Prostate gland (tissue), 2 donors: Measurements from ENCODE around the gene NOXA1.

Experiments used
- POLR2A ChIP-seq: fragments of 450-650 bp; IDR thresholded peaks from one replicate; pipeline ENCODE4 v1.6.1; 2016; ENCODE audit warnings: antibody characterized with exemption, mild to moderate bottlenecking
- TF ChIP-seq, protein P1 (sequence below), 4 experiments: fragments of 200-600 bp in 2 of 4; fragments of 450-650 bp in 2 of 4; sonication (generic) in 2 of 4; IDR thresholded peaks; 1 replicate in 3 of 4; 2 replicates in 1 of 4; pipeline ENCODE4 v1.5.1; 2016 to 2019; ENCODE audit warnings: antibody characterized with exemption in 4 of 4, mild to moderate bottlenecking in 2 of 4, moderate library complexity in 2 of 4

DNA sequence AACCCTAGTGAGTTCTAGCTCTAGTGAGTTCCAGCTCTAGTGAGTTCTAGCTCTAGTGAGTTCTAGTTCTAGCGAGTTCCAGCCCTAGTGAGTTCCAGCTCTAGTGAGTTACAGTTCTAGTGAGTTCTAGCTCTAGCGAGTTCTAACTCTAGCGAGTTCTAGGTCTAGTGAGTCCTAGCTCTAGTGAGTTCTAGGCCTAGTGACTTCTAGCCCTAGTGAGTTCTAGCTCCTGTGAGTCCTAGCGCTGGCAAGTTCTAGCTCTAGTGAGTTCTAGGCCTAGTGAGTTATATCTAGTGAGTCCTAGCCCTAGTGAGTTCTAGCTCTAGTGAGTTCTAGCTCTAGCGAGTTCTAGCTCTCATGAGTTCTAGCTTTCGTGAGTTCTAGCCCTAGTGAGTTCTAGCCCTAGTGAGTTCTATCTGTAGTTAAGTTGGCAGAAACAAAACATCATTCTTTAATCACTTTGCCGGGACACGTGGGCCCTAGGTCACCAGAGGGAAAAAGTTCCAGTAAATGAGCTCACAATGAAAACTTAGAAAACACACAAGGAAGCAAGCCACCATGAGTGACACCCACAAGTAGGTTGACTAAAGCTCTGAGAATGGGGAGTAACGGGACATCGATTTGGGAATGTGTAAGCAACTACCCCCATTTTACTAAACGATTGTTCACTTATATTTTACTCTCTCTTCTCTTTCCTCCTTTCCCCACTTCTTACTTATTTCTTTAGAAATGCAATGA lies 47.7 kb upstream of the NOXA1 start:
- TF ChIP-seq, protein P1, sequence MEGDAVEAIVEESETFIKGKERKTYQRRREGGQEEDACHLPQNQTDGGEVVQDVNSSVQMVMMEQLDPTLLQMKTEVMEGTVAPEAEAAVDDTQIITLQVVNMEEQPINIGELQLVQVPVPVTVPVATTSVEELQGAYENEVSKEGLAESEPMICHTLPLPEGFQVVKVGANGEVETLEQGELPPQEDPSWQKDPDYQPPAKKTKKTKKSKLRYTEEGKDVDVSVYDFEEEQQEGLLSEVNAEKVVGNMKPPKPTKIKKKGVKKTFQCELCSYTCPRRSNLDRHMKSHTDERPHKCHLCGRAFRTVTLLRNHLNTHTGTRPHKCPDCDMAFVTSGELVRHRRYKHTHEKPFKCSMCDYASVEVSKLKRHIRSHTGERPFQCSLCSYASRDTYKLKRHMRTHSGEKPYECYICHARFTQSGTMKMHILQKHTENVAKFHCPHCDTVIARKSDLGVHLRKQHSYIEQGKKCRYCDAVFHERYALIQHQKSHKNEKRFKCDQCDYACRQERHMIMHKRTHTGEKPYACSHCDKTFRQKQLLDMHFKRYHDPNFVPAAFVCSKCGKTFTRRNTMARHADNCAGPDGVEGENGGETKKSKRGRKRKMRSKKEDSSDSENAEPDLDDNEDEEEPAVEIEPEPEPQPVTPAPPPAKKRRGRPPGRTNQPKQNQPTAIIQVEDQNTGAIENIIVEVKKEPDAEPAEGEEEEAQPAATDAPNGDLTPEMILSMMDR (IDR thresholded peaks at IDR 0.05), result no peak
- no peak for TF ChIP-seq POLR2A
